ENCODE measurements around the gene TMPRSS11A.

TMPRSS11A gene

DNA sequence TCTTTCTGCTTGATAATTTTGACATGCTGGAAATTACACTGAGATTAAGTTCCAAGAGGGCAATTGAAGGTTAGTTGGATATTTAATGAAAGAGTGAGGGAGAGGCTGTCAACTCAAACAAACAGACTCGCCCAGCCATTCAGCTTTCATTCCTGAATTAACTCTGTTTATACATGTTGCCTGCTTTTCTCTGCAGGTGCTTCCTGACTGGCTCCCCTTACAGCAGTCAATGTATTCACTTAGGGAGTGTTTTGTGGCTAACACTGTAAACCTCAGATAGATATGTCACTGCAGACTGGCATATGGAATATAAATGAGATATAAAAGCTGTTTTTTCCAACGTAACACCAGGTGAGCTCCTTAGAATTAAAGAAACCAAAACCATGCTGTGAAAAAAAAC lies 28.7 kb downstream of the TMPRSS11A start:
- DNase-seq (ENCODE audit: low read depth), result no peak
- TF ChIP-seq, protein P1, sequence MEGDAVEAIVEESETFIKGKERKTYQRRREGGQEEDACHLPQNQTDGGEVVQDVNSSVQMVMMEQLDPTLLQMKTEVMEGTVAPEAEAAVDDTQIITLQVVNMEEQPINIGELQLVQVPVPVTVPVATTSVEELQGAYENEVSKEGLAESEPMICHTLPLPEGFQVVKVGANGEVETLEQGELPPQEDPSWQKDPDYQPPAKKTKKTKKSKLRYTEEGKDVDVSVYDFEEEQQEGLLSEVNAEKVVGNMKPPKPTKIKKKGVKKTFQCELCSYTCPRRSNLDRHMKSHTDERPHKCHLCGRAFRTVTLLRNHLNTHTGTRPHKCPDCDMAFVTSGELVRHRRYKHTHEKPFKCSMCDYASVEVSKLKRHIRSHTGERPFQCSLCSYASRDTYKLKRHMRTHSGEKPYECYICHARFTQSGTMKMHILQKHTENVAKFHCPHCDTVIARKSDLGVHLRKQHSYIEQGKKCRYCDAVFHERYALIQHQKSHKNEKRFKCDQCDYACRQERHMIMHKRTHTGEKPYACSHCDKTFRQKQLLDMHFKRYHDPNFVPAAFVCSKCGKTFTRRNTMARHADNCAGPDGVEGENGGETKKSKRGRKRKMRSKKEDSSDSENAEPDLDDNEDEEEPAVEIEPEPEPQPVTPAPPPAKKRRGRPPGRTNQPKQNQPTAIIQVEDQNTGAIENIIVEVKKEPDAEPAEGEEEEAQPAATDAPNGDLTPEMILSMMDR (IDR thresholded peaks at IDR 0.05; ENCODE audit: insufficient read depth, low read depth, low read length, missing control alignments), result no peak
- no peak overlapping the region for H3K4me3 ChIP-seq (ENCODE audit: low read depth, low read length)

DNA sequence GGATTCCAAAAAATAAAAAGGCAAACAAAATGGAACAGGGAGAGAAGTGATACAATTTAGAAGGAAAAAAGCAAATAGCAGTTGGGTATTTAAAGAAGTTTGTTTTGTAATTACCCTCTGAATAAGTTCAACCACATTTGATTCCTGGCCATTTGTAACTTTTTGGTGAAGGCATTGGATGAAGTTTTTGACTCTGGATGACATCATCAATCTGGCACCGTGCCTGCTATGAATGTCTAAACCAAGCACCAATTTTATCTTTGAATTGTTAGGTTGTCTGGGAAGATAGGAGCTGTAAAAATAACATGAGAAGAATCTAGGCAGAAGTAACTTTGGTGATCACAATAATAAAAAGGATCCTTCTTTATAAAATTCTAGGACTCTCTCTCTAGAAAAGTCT lies 29.5 kb downstream of the TMPRSS11A start:
- no peak for DNase-seq (ENCODE audit: low read depth)
- TF ChIP-seq, protein P1 (IDR thresholded peaks at IDR 0.05; ENCODE audit: insufficient read depth, low read depth, low read length, missing control alignments), result no peak
- H3K4me3 ChIP-seq (ENCODE audit: low read depth, low read length), result no peak overlapping the region

DNA sequence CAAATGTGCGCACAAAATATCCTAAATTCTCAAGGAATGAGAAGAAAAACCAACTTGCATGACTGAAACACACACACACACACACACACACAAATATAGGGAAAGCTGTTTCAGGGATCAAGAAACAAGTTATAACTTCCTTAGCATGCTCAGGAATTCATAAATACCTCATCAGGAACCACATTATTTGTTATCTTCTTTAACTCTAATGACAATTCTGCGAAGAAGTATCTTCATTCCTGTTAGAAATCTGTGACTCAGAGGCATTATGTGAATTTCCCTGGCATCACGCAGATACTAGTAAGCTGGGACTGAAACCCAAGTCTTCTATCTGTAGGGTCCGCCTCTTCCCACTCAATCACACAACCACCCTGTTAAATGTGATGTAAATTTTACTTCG lies 30.3 kb downstream of the TMPRSS11A start:
- H3K4me3 ChIP-seq (ENCODE audit: low read depth, low read length), result no peak overlapping the region
- DNase-seq (ENCODE audit: low read depth), result no peak
- TF ChIP-seq, protein P1 (IDR thresholded peaks at IDR 0.05; ENCODE audit: insufficient read depth, low read depth, low read length, missing control alignments), result no peak

DNA sequence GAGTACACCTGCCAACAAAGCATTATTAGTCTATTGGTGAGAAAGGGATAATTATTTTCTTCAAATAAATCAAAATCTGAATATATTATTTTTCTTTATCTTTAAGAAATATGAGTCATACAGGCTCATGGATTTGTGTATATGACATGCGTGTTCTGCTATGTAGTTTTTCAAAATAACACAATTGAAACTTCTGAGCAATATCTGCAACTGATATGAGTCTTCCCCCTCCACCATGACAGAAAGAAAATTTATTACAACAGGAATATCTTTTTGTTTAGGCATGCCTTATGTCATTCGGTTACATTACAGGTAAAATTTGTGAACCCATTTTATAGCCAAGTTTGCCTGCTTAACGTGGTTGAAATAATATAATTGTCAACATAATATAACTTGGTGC lies 32.0 kb downstream of the TMPRSS11A start:
- TF ChIP-seq, protein P1 (IDR thresholded peaks at IDR 0.05; ENCODE audit: insufficient read depth, low read depth, low read length, missing control alignments), result no peak
- no peak for DNase-seq (ENCODE audit: low read depth)
- no peak overlapping the region for H3K4me3 ChIP-seq (ENCODE audit: low read depth, low read length)

GRCh38 chr4:67929426-67929825 lies 33.9 kb downstream of the TMPRSS11A start:
- TF ChIP-seq, protein P1 (IDR thresholded peaks at IDR 0.05; ENCODE audit: insufficient read depth, low read depth, low read length, missing control alignments), result no peak
- no peak overlapping the region for H3K4me3 ChIP-seq (ENCODE audit: low read depth, low read length)
- no peak for DNase-seq (ENCODE audit: low read depth)

GRCh38 chr4:67928546-67928945 lies 34.7 kb downstream of the TMPRSS11A start:
- TF ChIP-seq, protein P1 (IDR thresholded peaks at IDR 0.05; ENCODE audit: insufficient read depth, low read depth, low read length, missing control alignments), result no peak
- no peak for DNase-seq (ENCODE audit: low read depth)
- H3K4me3 ChIP-seq (ENCODE audit: low read depth, low read length), result no peak overlapping the region

DNA sequence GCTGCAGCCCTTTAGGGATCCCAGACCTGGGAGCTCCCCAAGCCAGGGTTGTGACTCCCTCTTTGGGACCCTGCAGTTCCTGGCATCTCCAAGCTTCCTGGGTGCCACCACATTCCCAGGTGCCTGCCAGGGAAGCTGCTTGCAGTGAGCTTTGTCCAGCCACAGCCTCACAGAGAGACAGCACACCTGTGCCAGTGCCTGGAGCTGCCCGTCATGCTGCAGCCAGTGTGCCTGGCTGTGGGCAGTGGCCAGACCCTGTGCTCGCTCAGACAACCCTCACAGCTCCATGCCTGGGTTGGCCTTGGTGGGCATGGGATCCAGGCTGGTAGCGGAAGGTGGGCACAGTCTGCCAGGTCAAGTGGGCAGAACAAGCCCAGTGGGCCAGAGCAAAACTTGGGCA lies 36.0 kb downstream of the TMPRSS11A start:
- H3K4me3 ChIP-seq (ENCODE audit: low read depth, low read length), result no peak overlapping the region
- TF ChIP-seq, protein P1 (IDR thresholded peaks at IDR 0.05; ENCODE audit: insufficient read depth, low read depth, low read length, missing control alignments), result no peak
- DNase-seq (ENCODE audit: low read depth), result no peak

All from GM12865 (cell line).